Measurements from ENCODE around the gene SERPINE3. TPM values are rescaled to one million over a fixed set of nuclear protein-coding genes. Genes with fewer than 3 reads are reported as not detected.

The SERPINE3 gene
- total and polyA plus RNA-seq, 2 donors from 2014 or later = not detected

DNA sequence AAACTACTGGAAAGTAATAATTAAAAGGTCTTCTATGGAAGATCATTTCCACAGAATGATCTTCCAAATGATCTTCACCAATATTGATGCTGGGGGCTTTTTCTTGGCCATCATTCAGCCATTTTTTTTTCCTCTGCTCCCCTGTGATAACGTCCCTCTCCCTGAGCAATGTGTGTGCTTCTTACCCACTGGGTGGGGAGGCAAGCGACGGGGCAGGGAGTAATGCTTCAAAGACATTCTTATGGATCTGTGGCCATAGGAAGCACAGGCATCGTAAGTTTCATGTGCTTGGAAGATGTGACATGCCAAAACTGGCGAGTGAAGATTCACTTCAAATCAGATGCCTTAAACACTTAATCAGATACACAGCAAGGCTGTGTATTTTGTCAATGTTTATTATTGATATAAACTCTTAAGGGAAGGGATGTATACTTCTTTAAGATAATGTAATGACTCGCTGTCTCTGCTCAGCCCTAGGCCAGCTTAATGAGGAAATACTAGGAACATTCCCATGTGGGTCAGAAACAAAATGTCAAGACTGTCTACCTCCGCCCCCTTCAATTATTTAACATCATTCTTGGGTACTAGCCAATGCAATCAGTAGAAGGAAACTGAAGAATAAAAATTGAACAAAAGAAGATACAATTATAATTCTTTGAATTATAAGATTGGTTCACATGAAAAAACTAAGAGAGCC lies 34.1 kb upstream of the SERPINE3 start:
- H3K27ac ChIP-seq (ENCODE audit: low read depth in 2 of 2, low read length in 2 of 2) = no peak overlapping the region
- no peaks in the 10 kb centered on the region for H3K27me3 ChIP-seq (ENCODE audit: control insufficient read depth, insufficient read depth, low read length)
- FAIRE-seq = no peak
- no peak for TF ChIP-seq CTCF (IDR thresholded peaks at IDR 0.05; ENCODE audit: borderline replicate concordance, extremely low read depth, insufficient read depth)
- no peak overlapping the region for H3K9ac ChIP-seq (ENCODE audit: low read length in 3 of 3)
- DNase-seq = no peak
- H3K36me3 ChIP-seq (ENCODE audit: control insufficient read depth in 2 of 3, insufficient read depth in 3 of 3, low read length in 3 of 3) = no peaks in the 10 kb centered on the region
- H3K9me3 ChIP-seq (ENCODE audit: control insufficient read depth in 2 of 3, insufficient read depth in 1 of 3, low read length in 3 of 3) = no peaks in the 10 kb centered on the region
- no peak overlapping the region for H3K4me3 ChIP-seq (ENCODE audit: low read length in 3 of 3)
- intact Hi-C loops (cut with DNase I) = no loop called here
- H3K4me1 ChIP-seq (ENCODE audit: control insufficient read depth in 2 of 3, insufficient read depth in 2 of 3, low read depth in 1 of 3, low read length in 3 of 3) = no peaks in the 10 kb centered on the region

- DNase-seq (no peak), FAIRE-seq (no peak)
- Histone ChIP-seq H3K36me3 (ENCODE audit: control insufficient read depth in 2 of 3, insufficient read depth in 3 of 3, low read length in 3 of 3) (no peaks in the 10 kb centered on the region), H3K27me3 (ENCODE audit: control insufficient read depth, insufficient read depth, low read length) (no peaks in the 10 kb centered on the region), H3K27ac (ENCODE audit: low read depth in 2 of 2, low read length in 2 of 2) (no peak overlapping the region), H3K4me3 (ENCODE audit: low read length in 3 of 3) (no peak overlapping the region), H3K9me3 (ENCODE audit: control insufficient read depth in 2 of 3, insufficient read depth in 1 of 3, low read length in 3 of 3) (no peaks in the 10 kb centered on the region), H3K9ac (ENCODE audit: low read length in 3 of 3) (no peak overlapping the region), H3K4me1 (ENCODE audit: control insufficient read depth in 2 of 3, insufficient read depth in 2 of 3, low read depth in 1 of 3, low read length in 3 of 3) (no peaks in the 10 kb centered on the region)
- intact Hi-C loops (cut with DNase I) = no loop called here
- TF ChIP-seq CTCF (IDR thresholded peaks at IDR 0.05; ENCODE audit: borderline replicate concordance, extremely low read depth, insufficient read depth) = no peak
Observed at GRCh38 chr13:51308781-51309180, 30.7 kb upstream of the SERPINE3 start.

DNA sequence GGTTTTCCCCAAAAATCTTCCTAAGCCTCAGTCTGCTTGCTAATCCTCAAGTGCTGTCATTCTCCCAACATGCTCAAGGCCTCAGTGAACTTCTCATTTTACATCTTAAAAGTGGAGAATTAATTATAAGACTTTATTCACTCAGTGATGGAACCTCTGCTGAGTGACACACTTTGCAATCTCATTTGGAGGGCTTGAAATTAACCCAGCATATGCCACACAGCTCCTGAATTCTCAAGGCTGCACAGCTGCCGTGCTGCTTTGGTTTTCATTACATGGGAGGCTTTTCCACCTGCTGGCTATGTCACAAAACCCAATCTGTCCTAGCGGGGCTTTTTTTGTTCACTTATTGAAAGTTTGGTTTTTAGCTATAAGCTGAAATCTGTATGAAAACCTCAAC lies 28.3 kb upstream of the SERPINE3 start:
- TF ChIP-seq CTCF (IDR thresholded peaks at IDR 0.05; ENCODE audit: borderline replicate concordance, extremely low read depth, insufficient read depth) = no peak
- H3K9me3 ChIP-seq (ENCODE audit: control insufficient read depth in 2 of 3, insufficient read depth in 1 of 3, low read length in 3 of 3) = no peaks in the 10 kb centered on the region
- H3K4me1 ChIP-seq (ENCODE audit: control insufficient read depth in 2 of 3, insufficient read depth in 2 of 3, low read depth in 1 of 3, low read length in 3 of 3) = peaks cover 0 to 4% (median 0%) of the 10 kb centered on the region in 3 donors
- intact Hi-C loops (cut with DNase I) = no loop called here
- H3K9ac ChIP-seq (ENCODE audit: low read length in 3 of 3) = no peak overlapping the region
- H3K27ac ChIP-seq (ENCODE audit: low read depth in 2 of 2, low read length in 2 of 2) = no peak overlapping the region
- no peak overlapping the region for H3K4me3 ChIP-seq (ENCODE audit: low read length in 3 of 3)
- no peaks in the 10 kb centered on the region for H3K36me3 ChIP-seq (ENCODE audit: control insufficient read depth in 2 of 3, insufficient read depth in 3 of 3, low read length in 3 of 3)
- no peak for FAIRE-seq
- DNase-seq = no peak
- H3K27me3 ChIP-seq (ENCODE audit: control insufficient read depth, insufficient read depth, low read length) = no peaks in the 10 kb centered on the region
